H1 (cell line): Measurements from ENCODE around the gene AMZ1. TPM values are rescaled to one million over a fixed set of nuclear protein-coding genes. Genes with fewer than 3 reads are reported as not detected.

ENCODE experiments used
- CTCF ChIA-PET: fragments of 300-600 bp; sonication (Branson Sonifier 250); formaldehyde crosslinking; loops from one replicate; lab custom pipeline; 2021; ENCODE audit not compliant: partially characterized antibody; lab: Charles Lee
- POLR2A ChIA-PET: fragments of 300-600 bp; sonication (Branson Sonifier 250); formaldehyde crosslinking; loops from one replicate; lab custom pipeline; 2021; ENCODE audit warnings: inconsistent platforms; ENCODE audit not compliant: partially characterized antibody; lab: Charles Lee
- DNase-seq, 2 experiments: peaks; one replicate each; pipeline versions ENCODE4 v3.0.0 to v3.0.0-alpha.2; 2010 to 2022; ENCODE audit warnings: low spot score in 2 of 2, low read depth in 1 of 2, mixed read lengths in 1 of 2
- FAIRE-seq: peaks from 2 replicates; lab custom pipeline; 2011; peaks lifted over from hg19 to GRCh38; lab: Jason Lieb, UNC
- H2AFZ ChIP-seq: 2 replicates; pipeline ENCODE4 v1.8.1; 2012; ENCODE audit warnings: low read length, inconsistent platforms
- H2AK5ac ChIP-seq: 2 replicates; pipeline ENCODE4 v1.6.1; 2013; ENCODE audit warnings: low read depth, low read length
- H2BK120ac ChIP-seq: replicated peaks from 2 replicates; pipeline ENCODE3; 2013; ENCODE audit warnings: low read depth, low read length, inconsistent platforms
- H2BK12ac ChIP-seq: 2 replicates; pipeline ENCODE4 v1.6.1; 2013; ENCODE audit warnings: low read depth, low read length
- H2BK15ac ChIP-seq: 2 replicates; pipeline ENCODE4 v1.6.1; 2013; ENCODE audit warnings: low read length
- H2BK20ac ChIP-seq: 2 replicates; pipeline ENCODE4 v1.6.1; 2013; ENCODE audit warnings: low read length
- H2BK5ac ChIP-seq: 2 replicates; pipeline ENCODE4 v1.6.1; 2013; ENCODE audit warnings: low read depth, low read length
- H3K14ac ChIP-seq: 2 replicates; pipeline ENCODE4 v1.6.1; 2013; ENCODE audit warnings: inconsistent platforms; ENCODE audit not compliant: insufficient read length
- H3K18ac ChIP-seq: 2 replicates; pipeline ENCODE4 v1.6.1; 2013; ENCODE audit warnings: low read length; ENCODE audit errors: extremely low read depth
- H3K23ac ChIP-seq: 2 replicates; pipeline ENCODE4 v1.6.1; 2013; ENCODE audit warnings: inconsistent platforms; ENCODE audit not compliant: insufficient read length
- H3K23me2 ChIP-seq: 2 replicates; pipeline ENCODE4 v1.6.1; 2013; ENCODE audit warnings: low read depth, low read length
- H3K27ac ChIP-seq: 2 replicates; pipeline ENCODE4 v1.6.1; 2011; ENCODE audit warnings: low read depth, low read length, inconsistent platforms
- H3K27me3 ChIP-seq, 4 experiments: replicated peaks in 1 of 4; 1 replicate in 1 of 4; 2 replicates in 3 of 4; pipeline versions ENCODE4 v1.6.1 to v1.8.1; 2011 to 2013; ENCODE audit warnings: low read length in 3 of 4, mild to moderate bottlenecking in 3 of 4, inconsistent platforms in 2 of 4, mixed read lengths in 2 of 4, moderate library complexity in 1 of 4; ENCODE audit not compliant: control insufficient read depth in 3 of 4, insufficient read depth in 3 of 4; ENCODE audit errors: extremely low read depth in 1 of 4
- H3K36me3 ChIP-seq, 4 experiments: 2 replicates each; pipeline versions ENCODE4 v1.6.1 to v1.8.1; 2011 to 2013; ENCODE audit warnings: mild to moderate bottlenecking in 4 of 4, low read length in 3 of 4, moderate library complexity in 2 of 4, control low read depth in 1 of 4, inconsistent platforms in 1 of 4; ENCODE audit not compliant: insufficient read depth in 4 of 4, control insufficient read depth in 2 of 4
- H3K4ac ChIP-seq: replicated peaks from 2 replicates; pipeline ENCODE3; 2013; ENCODE audit warnings: low read length, low read depth, mixed read lengths, inconsistent platforms; ENCODE audit not compliant: insufficient read length
- H3K4me1 ChIP-seq, 4 experiments: replicated peaks in 1 of 4; 1 replicate in 1 of 4; 2 replicates in 3 of 4; pipeline versions ENCODE4 v1.6.1 to v1.8.1; 2011 to 2013; ENCODE audit warnings: low read length in 3 of 4, inconsistent platforms in 2 of 4, mixed read lengths in 1 of 4; ENCODE audit not compliant: insufficient read depth in 4 of 4, control insufficient read depth in 3 of 4
- H3K4me2 ChIP-seq, 2 experiments: 2 replicates each; pipeline versions ENCODE4 v1.6.1 to v1.8.1; 2011 to 2013; ENCODE audit warnings: low read depth in 2 of 2, low read length in 2 of 2, control low read depth in 1 of 2, inconsistent platforms in 1 of 2, mild to moderate bottlenecking in 1 of 2; ENCODE audit not compliant: insufficient read depth in 1 of 2
- H3K4me3 ChIP-seq, 4 experiments: fragments of 200-600, 300-600 bp in 1 of 4; sonication (generic), shearing (Covaris generic), sonication (Bioruptor Twin) in 1 of 4; 2 replicates each; pipeline versions ENCODE4 v1.5.1 to v1.8.1; 2011 to 2016; ENCODE audit warnings: low read length in 4 of 4, low read depth in 3 of 4, control low read depth in 2 of 4, inconsistent platforms in 2 of 4, mild to moderate bottlenecking in 2 of 4, mixed read lengths in 1 of 4, moderate library complexity in 1 of 4; ENCODE audit not compliant: insufficient read depth in 2 of 4; ENCODE audit errors: extremely low read depth in 1 of 4
- H3K56ac ChIP-seq: replicated peaks from 2 replicates; pipeline ENCODE3; 2013; ENCODE audit warnings: low read depth, mild to moderate bottlenecking, mixed read lengths, low read length, inconsistent platforms; ENCODE audit not compliant: insufficient read length
- H3K79me1 ChIP-seq: 2 replicates; pipeline ENCODE4 v1.6.1; 2013; ENCODE audit warnings: low read depth, low read length, control low read depth
- H3K79me2 ChIP-seq, 2 experiments: 2 replicates each; pipeline versions ENCODE4 v1.6.1 to v1.8.1; 2012 to 2013; ENCODE audit warnings: low read length in 2 of 2, mild to moderate bottlenecking in 2 of 2, inconsistent platforms in 1 of 2; ENCODE audit not compliant: insufficient read depth in 2 of 2, control insufficient read depth in 1 of 2
- H3K9ac ChIP-seq, 4 experiments: replicated peaks in 1 of 4; 1 replicate in 1 of 4; 2 replicates in 3 of 4; pipeline versions ENCODE4 v1.6.1 to v1.8.1; 2011 to 2013; ENCODE audit warnings: low read depth in 3 of 4, low read length in 3 of 4, control low read depth in 2 of 4, mild to moderate bottlenecking in 2 of 4, moderate library complexity in 2 of 4, inconsistent platforms in 1 of 4; ENCODE audit errors: extremely low read depth in 1 of 4
- H3K9me3 ChIP-seq, 2 experiments: 2 replicates each; pipeline versions ENCODE4 v1.6.1 to v1.8.1; 2012 to 2013; ENCODE audit warnings: mild to moderate bottlenecking in 2 of 2, moderate library complexity in 2 of 2, control low read depth in 1 of 2, inconsistent platforms in 1 of 2, low read depth in 1 of 2, low read length in 1 of 2, mixed read lengths in 1 of 2; ENCODE audit not compliant: insufficient read depth in 2 of 2
- H4K20me1 ChIP-seq, 2 experiments: replicated peaks in 1 of 2; 2 replicates each; pipeline versions ENCODE3 to v1.8.1; 2011 to 2013; ENCODE audit warnings: inconsistent platforms in 2 of 2, low read length in 2 of 2, mild to moderate bottlenecking in 1 of 2; ENCODE audit not compliant: insufficient read depth in 2 of 2, control insufficient read depth in 1 of 2
- H4K5ac ChIP-seq: 2 replicates; pipeline ENCODE4 v1.6.1; 2013; ENCODE audit warnings: low read length, low read depth, mixed read lengths, inconsistent platforms; ENCODE audit not compliant: insufficient read length
- H4K8ac ChIP-seq: 2 replicates; pipeline ENCODE4 v1.8.0; 2013; ENCODE audit warnings: mild to moderate bottlenecking, moderate library complexity, low read length, inconsistent platforms; ENCODE audit not compliant: insufficient read depth; ENCODE audit errors: extremely low read depth
- H4K91ac ChIP-seq: replicated peaks from 2 replicates; pipeline ENCODE3; 2013; ENCODE audit warnings: low read length, mixed read lengths, inconsistent platforms; ENCODE audit not compliant: insufficient read length
- CTCF ChIP-seq, 3 experiments: IDR thresholded peaks; 1 replicate in 2 of 3; 2 replicates in 1 of 3; pipeline versions ENCODE4 v1.5.1 to v1.6.1; 2011; ENCODE audit warnings: low read length in 3 of 3, mild to moderate bottlenecking in 3 of 3, inconsistent platforms in 2 of 3, low read depth in 1 of 3, moderate library complexity in 1 of 3; ENCODE audit not compliant: insufficient read depth in 1 of 3; ENCODE audit errors: control extremely low read depth in 1 of 3
- MAFK ChIP-seq: IDR thresholded peaks from 2 replicates; pipeline ENCODE4 v1.6.1; 2012; ENCODE audit warnings: low read depth, mild to moderate bottlenecking, improper control_type of control experiment, low read length
- PHF8 ChIP-seq: fragments of 200-600 bp; sonication (generic); conservative IDR thresholded peaks from 2 replicates; pipeline ENCODE4 v1.7.1; 2012; ENCODE audit warnings: low read depth, mild to moderate bottlenecking, inconsistent platforms, low read length, moderate library complexity
- SAP30 ChIP-seq: fragments of 300-600 bp; sonication (generic); IDR thresholded peaks from 2 replicates; pipeline ENCODE4 v1.7.1; 2012; ENCODE audit warnings: low read length, moderate library complexity, mild to moderate bottlenecking, inconsistent platforms; ENCODE audit not compliant: insufficient read depth, insufficient replicate concordance
- SP4 ChIP-seq: IDR thresholded peaks from 2 replicates; pipeline ENCODE4 v1.6.1; 2012; ENCODE audit warnings: low read length, inconsistent platforms
- WGBS, 2 experiments: shearing (Covaris generic) in 1 of 2; methylation state at CpG; one replicate each; pipeline versions ENCODE4 v1.1.6 to v1.1.7; 2013 to 2015; ENCODE audit warnings: low lambda C conversion rate in 2 of 2, mixed read lengths in 2 of 2, inconsistent platforms in 1 of 2, low coverage in 1 of 2, missing lambda C conversion rate in 1 of 2; ENCODE audit not compliant: insufficient replicate concordance in 2 of 2, insufficient coverage in 1 of 2, insufficient read length in 1 of 2; ENCODE audit errors: extremely low coverage in 1 of 2, missing lambda C conversion rate in 1 of 2; 5-methylcytosine and 5-hydroxymethylcytosine counted together
- polyA plus RNA-seq, 7 experiments: library from polyadenylated mRNA; depleted of rRNA in 3 of 7; stranded (reverse) in 5 of 7; unstranded in 2 of 7; fragments of >200 nt in 5 of 7; fragments of 200-250 nt in 2 of 7; gene quantifications; 1 replicate in 5 of 7; 2 replicates in 1 of 7; 4 replicates in 1 of 7; pipeline versions ENCODE4 v1.2.1 to v1.2.3, GENCODE V29; 2011 to 2013; ENCODE audit warnings: missing spikeins in 2 of 7, mixed read lengths in 2 of 7
- total RNA-seq: library from RNA; stranded (reverse); fragmentation: NEBNext Ultra II Directional; extraction: Animal tissue kit (Norgen Biotek cat#: 25700); gene quantifications from 2 replicates; pipeline ENCODE4 v1.2.1, GENCODE V29; 2021

Gene AMZ1
- total and polyA plus RNA-seq, 2 of the 8 experiments (the other 6 are each of a cell fraction or from before 2014, with no cell fraction given) = 0.59 to 1.4 TPM

GRCh38 chr7:2707481-2707880, 19.5 kb downstream of the AMZ1 start:
- Histone ChIP-seq H4K20me1 (peaks cover under 1 to 1% of the 10 kb centered on the region in 2 experiments), H2BK12ac (no peak overlapping the region), H3K27ac (no peak overlapping the region), H3K9me3 (no peaks in the 10 kb centered on the region), H2BK15ac (no peak overlapping the region), H3K4me2 (no peak overlapping the region), H3K14ac (no peak overlapping the region), H3K4me3 (no peak overlapping the region), H2BK20ac (no peak overlapping the region), H3K56ac (no peak overlapping the region), H3K18ac (no peak overlapping the region), H3K23me2 (no peaks in the 10 kb centered on the region), H2AFZ (no peak overlapping the region), H3K23ac (no peak overlapping the region), H4K91ac (no peak overlapping the region), H3K79me2 (no peaks in the 10 kb centered on the region), H2BK5ac (no peak overlapping the region), H3K4me1 (peaks cover 0 to 5% (median under 1%) of the 10 kb centered on the region in 4 experiments; a peak in 1 of 7 replicates), H4K5ac (no peak overlapping the region), H3K36me3 (no peaks in the 10 kb centered on the region; a peak in 1 of 8 replicates), H2AK5ac (no peak overlapping the region), H3K27me3 (no peaks in the 10 kb centered on the region), H2BK120ac (no peak overlapping the region), H4K8ac (no peak overlapping the region; the same call in 1 of the 2 replicates), H3K4ac (no peak overlapping the region), H3K9ac (no peak overlapping the region), H3K79me1 (no peaks in the 10 kb centered on the region)
- DNase-seq = no peak
- ChIA-PET CTCF (interaction anchor here (0.6 to 9.1 kb wide), 8 partner anchors 14 to 1404 kb away, joined by 3 to 125 read pairs (median 6); no protein-coding TSS in a partner anchor), POLR2A (no interaction called here)
- TF ChIP-seq PHF8 = no peak
- no peak for TF ChIP-seq MAFK
- no peak for TF ChIP-seq SP4
- TF ChIP-seq SAP30 = no peak
- TF ChIP-seq CTCF (IDR thresholded peaks at IDR 0.05; ENCODE audit: control extremely low read depth in 1 of 3, insufficient read depth in 1 of 3, low read depth in 1 of 3, low read length in 3 of 3) = peak in 1 of 3 experiments; percentile 4; a peak in 1 of 4 replicates
- no peak for FAIRE-seq
- 83% methylated on average over 8 of the region's 8 CpGs; no CpG with 5 or more reads in 1 of the 2 experiments for WGBS, 2 experiments
